SH-SY5Y (cell line): ENCODE data around the gene KRT37.

ENCODE experiments used
- GATA2 ChIP-seq: IDR thresholded peaks from 2 replicates; pipeline ENCODE4 v1.6.1; 2011; ENCODE audit warnings: mild to moderate bottlenecking, low read depth, low read length
- GATA3 ChIP-seq: IDR thresholded peaks from 2 replicates; pipeline ENCODE4 v1.6.1; 2011; ENCODE audit warnings: low read depth, mild to moderate bottlenecking, low read length, moderate library complexity

- TF ChIP-seq GATA2 (no peak), GATA3 (no peak)
These were observed 2.8 kb downstream of the KRT37 start for GRCh38 chr17:41421617-41422016.
